Measurements from ENCODE around the gene MYH15. TPM values are rescaled to one million over a fixed set of nuclear protein-coding genes. Genes with fewer than 3 reads are reported as not detected.

Gene MYH15
- total and polyA plus RNA-seq, 10 of the 15 experiments (the other 5 are each of a cell fraction or from before 2014, with no cell fraction given): 0.05 to 0.27 (median 0.09) TPM; not detected in 1

- no peak for TF ChIP-seq IRF3 (IDR thresholded peaks at IDR 0.05)
- TF ChIP-seq TBL1XR1 (IDR thresholded peaks at IDR 0.05; ENCODE audit: low read depth, low read length): no peak
- no peak for TF ChIP-seq JUND (IDR thresholded peaks at IDR 0.05; ENCODE audit: low read depth, low read length)
- TF ChIP-seq BACH1 (IDR thresholded peaks at IDR 0.05; ENCODE audit: borderline replicate concordance): no peak
- no peak for TF ChIP-seq NR2F1 (conservative IDR thresholded peaks at IDR 0.05)
- TF ChIP-seq ATF3 (IDR thresholded peaks at IDR 0.05; ENCODE audit: borderline replicate concordance, extremely low read depth, low read depth, low read length): no peak
- TF ChIP-seq IKZF2 (IDR thresholded peaks at IDR 0.05): peak; percentile 49 to 58; a peak in 3 of 4 replicates
- TF ChIP-seq EP300 (IDR thresholded peaks at IDR 0.05; ENCODE audit: borderline replicate concordance in 1 of 2, control insufficient read depth in 1 of 2, low read depth in 2 of 2, low read length in 2 of 2): peak; percentile 38 to 48; a peak in 1 of 4 replicates
- no peak for TF ChIP-seq STAT3 (IDR thresholded peaks at IDR 0.05; ENCODE audit: low read depth, low read length)
- no peak for TF ChIP-seq SPI1 (IDR thresholded peaks at IDR 0.05; ENCODE audit: borderline replicate concordance, insufficient read depth, low read depth, low read length)
- no peak for TF ChIP-seq SMARCA5 (IDR thresholded peaks at IDR 0.05)
- peak; percentile 51; the same call in 1 of the 2 replicates for TF ChIP-seq IRF4 (IDR thresholded peaks at IDR 0.05; ENCODE audit: low read depth, low read length)
- TF ChIP-seq MTA3 (IDR thresholded peaks at IDR 0.05; ENCODE audit: borderline replicate concordance, low read length): 0 out of 2 replicates have a peak, but pooled peaks have one; percentile 38
- peak; percentile 71 to 79; a peak in 3 of 4 replicates for TF ChIP-seq BHLHE40 (IDR thresholded peaks at IDR 0.05; ENCODE audit: borderline replicate concordance in 1 of 2, low read depth in 2 of 2, low read length in 1 of 2)
- TF ChIP-seq NR2C1 (IDR thresholded peaks at IDR 0.05): no peak
- no peak for TF ChIP-seq STAT1 (conservative IDR thresholded peaks at IDR 0.05)
- TF ChIP-seq RCOR1 (conservative IDR thresholded peaks at IDR 0.05; ENCODE audit: low read depth, low read length): no peak
- TF ChIP-seq BCLAF1 (IDR thresholded peaks at IDR 0.05): no peak
- peak; percentile 24; the same call in 1 of the 2 replicates for TF ChIP-seq ATF2 (IDR thresholded peaks at IDR 0.05; ENCODE audit: low read length)
- TF ChIP-seq NFYB (IDR thresholded peaks at IDR 0.05; ENCODE audit: insufficient read depth, low read depth, low read length): 0 out of 2 replicates have a peak, but pooled peaks have one; percentile 54
- TF ChIP-seq MYB (IDR thresholded peaks at IDR 0.05; ENCODE audit: borderline replicate concordance, low read depth, low read length): no peak
- no peak for TF ChIP-seq NRF1 (conservative IDR thresholded peaks at IDR 0.05; ENCODE audit: low read depth, low read length)
- TF ChIP-seq PML (IDR thresholded peaks at IDR 0.05; ENCODE audit: low read length): no peak
- TF ChIP-seq CBFB (IDR thresholded peaks at IDR 0.05; ENCODE audit: low read depth): 0 out of 2 replicates have a peak, but pooled peaks have one; percentile 27
Observed at GRCh38 chr3:108388136-108389132, 122.0 kb downstream of the MYH15 start (continued).

Data from GM12878 (cell line).